Bronchial epithelial cell (primary cell): ENCODE measurements around the gene ESRP2. TPM values are rescaled to one million over a fixed set of nuclear protein-coding genes. Genes with fewer than 3 reads are reported as not detected.
A peak's percentile ranks its signal among the peaks of the same experiment; 100 is the strongest.

Source experiments
- DNase-seq: peaks from one replicate; pipeline ENCODE4 v3.0.0-alpha.2; 2010; ENCODE audit warnings: low read depth
- FAIRE-seq: peaks from 2 replicates; lab custom pipeline; 2011; peaks lifted over from hg19 to GRCh38; lab: Jason Lieb, UNC
- H3K27me3 ChIP-seq: 2 replicates; pipeline ENCODE4 v1.5.1; 2011; ENCODE audit warnings: low read length; ENCODE audit not compliant: control insufficient read depth, insufficient read depth
- H3K36me3 ChIP-seq: 2 replicates; pipeline ENCODE4 v1.5.1; 2011; ENCODE audit warnings: low read length; ENCODE audit not compliant: control insufficient read depth, insufficient read depth
- H3K4me3 ChIP-seq: 2 replicates; pipeline ENCODE4 v1.5.1; 2011; ENCODE audit warnings: mild to moderate bottlenecking, low read depth, low read length, control low read depth
- CTCF ChIP-seq: IDR thresholded peaks from 2 replicates; pipeline ENCODE4 v1.5.1; 2011; ENCODE audit warnings: mild to moderate bottlenecking, moderate library complexity, low read length, control low read depth, inconsistent platforms; ENCODE audit not compliant: insufficient read depth, severe bottlenecking
- total RNA-seq: library from RNA; depleted of rRNA; stranded (reverse); fragments of >200 nt; gene quantifications from 2 replicates; pipeline ENCODE4 v1.2.1, GENCODE V29; 2014

The ESRP2 gene
- total RNA-seq, 1 donor from 2014 or later = 49.0 TPM

- FAIRE-seq = no peak
- Histone ChIP-seq H3K4me3 (no peak overlapping the region), H3K27me3 (no peaks in the 10 kb centered on the region), H3K36me3 (peaks cover 2% of the 10 kb centered on the region)
- DNase-seq = no peak
- no peak for TF ChIP-seq CTCF
These were observed 31.9 kb upstream of the ESRP2 start for GRCh38 chr16:68267612-68268405.

- Histone ChIP-seq H3K4me3 (peak overlapping the region; percentile 75), H3K27me3 (no peaks in the 10 kb centered on the region), H3K36me3 (peaks cover 4% of the 10 kb centered on the region)
- DNase-seq (peak; percentile 83), FAIRE-seq (no peak)
- no peak for TF ChIP-seq CTCF
These were observed 29.4 kb upstream of the ESRP2 start for GRCh38 chr16:68265078-68265920.

GRCh38 chr16:68264128-68265077 lies 28.5 kb upstream of the ESRP2 start, which contains the start of gene SLC7A6:
TSS of gene SLC7A6 (plus strand) at chr16:68264526. CDS start at chr16:68274727, 10,201 bp downstream.
- TF ChIP-seq CTCF = peak; percentile 83

GRCh38 chr16:68263559-68264127 lies 27.7 kb upstream of the ESRP2 start:
- no peak for DNase-seq
- FAIRE-seq = no peak
- H3K4me3 ChIP-seq = peak overlapping the region; percentile 75
- peaks cover 11% of the 10 kb centered on the region for H3K36me3 ChIP-seq
- no peak for TF ChIP-seq CTCF
- H3K27me3 ChIP-seq = no peaks in the 10 kb centered on the region

More at GRCh38 chr16:68264128-68265077, 28.5 kb upstream of the ESRP2 start, which contains the start of gene SLC7A6:
- Histone ChIP-seq H3K4me3 (peak within 1 kb of the TSS; percentile 75), H3K36me3 (peaks cover 8% of the 10 kb centered on the region), H3K27me3 (no peaks in the 10 kb centered on the region)
- FAIRE-seq (no peak), DNase-seq (peak; percentile 45)
